WTC11 (cell line): ENCODE measurements around the gene MYL5.

Source experiments
- TF ChIP-seq, protein P1 (sequence below): fragments of 200-600 bp; IDR thresholded peaks from 2 replicates; pipeline ENCODE4 v1.8.0; 2022; ENCODE audit warnings: antibody characterized with exemption
- TF ChIP-seq, protein P2 (sequence below): sonication (generic); formaldehyde crosslinking; conservative IDR thresholded peaks from 2 replicates; pipeline ENCODE4 v1.8.1; 2022; ENCODE audit warnings: mild to moderate bottlenecking, missing genetic modification reagents
- TF ChIP-seq, protein P3 (sequence below): sonication (generic); formaldehyde crosslinking; IDR thresholded peaks from 2 replicates; pipeline ENCODE4 v1.8.1; 2022; ENCODE audit warnings: low read depth, mild to moderate bottlenecking, moderate library complexity, missing genetic modification reagents, borderline replicate concordance

DNA sequence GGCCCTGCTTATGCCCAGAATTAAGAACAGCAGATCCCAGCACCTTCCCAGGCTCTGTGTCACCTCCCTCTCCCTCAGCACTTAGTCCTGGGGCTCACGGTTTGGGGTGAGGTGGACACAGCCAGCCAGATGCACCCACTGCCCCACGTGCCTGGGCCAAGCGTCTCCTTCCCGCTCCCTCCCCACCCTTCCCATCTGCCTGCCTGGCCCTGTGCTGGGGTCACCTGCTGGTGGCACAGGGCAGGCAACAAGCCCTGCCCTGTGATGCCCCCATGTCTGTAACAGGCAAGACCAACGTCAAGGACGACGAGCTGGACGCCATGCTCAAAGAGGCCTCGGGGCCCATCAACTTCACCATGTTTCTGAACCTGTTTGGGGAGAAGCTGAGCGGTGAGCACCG is 5.3 kb downstream of the MYL5 start:
- TF ChIP-seq, protein P1, sequence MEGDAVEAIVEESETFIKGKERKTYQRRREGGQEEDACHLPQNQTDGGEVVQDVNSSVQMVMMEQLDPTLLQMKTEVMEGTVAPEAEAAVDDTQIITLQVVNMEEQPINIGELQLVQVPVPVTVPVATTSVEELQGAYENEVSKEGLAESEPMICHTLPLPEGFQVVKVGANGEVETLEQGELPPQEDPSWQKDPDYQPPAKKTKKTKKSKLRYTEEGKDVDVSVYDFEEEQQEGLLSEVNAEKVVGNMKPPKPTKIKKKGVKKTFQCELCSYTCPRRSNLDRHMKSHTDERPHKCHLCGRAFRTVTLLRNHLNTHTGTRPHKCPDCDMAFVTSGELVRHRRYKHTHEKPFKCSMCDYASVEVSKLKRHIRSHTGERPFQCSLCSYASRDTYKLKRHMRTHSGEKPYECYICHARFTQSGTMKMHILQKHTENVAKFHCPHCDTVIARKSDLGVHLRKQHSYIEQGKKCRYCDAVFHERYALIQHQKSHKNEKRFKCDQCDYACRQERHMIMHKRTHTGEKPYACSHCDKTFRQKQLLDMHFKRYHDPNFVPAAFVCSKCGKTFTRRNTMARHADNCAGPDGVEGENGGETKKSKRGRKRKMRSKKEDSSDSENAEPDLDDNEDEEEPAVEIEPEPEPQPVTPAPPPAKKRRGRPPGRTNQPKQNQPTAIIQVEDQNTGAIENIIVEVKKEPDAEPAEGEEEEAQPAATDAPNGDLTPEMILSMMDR = no peak
- TF ChIP-seq, protein P2, sequence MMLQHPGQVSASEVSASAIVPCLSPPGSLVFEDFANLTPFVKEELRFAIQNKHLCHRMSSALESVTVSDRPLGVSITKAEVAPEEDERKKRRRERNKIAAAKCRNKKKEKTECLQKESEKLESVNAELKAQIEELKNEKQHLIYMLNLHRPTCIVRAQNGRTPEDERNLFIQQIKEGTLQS = no peak
- TF ChIP-seq, protein P3, sequence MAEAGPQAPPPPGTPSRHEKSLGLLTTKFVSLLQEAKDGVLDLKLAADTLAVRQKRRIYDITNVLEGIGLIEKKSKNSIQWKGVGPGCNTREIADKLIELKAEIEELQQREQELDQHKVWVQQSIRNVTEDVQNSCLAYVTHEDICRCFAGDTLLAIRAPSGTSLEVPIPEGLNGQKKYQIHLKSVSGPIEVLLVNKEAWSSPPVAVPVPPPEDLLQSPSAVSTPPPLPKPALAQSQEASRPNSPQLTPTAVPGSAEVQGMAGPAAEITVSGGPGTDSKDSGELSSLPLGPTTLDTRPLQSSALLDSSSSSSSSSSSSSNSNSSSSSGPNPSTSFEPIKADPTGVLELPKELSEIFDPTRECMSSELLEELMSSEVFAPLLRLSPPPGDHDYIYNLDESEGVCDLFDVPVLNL (CRISPR knock-in tag) = no peak
